Ectodermal cell (in vitro differentiated cells): Measurements from ENCODE around the gene GSDME.

Source experiments
- H3K27ac ChIP-seq: 2 replicates; pipeline ENCODE4 v1.7.0; 2013; ENCODE audit warnings: mild to moderate bottlenecking, low read depth, low read length; ENCODE audit not compliant: insufficient read depth, poor library complexity, severe bottlenecking
- H3K27me3 ChIP-seq: 2 replicates; pipeline ENCODE4 v1.7.0; 2013; ENCODE audit warnings: mild to moderate bottlenecking, low read length; ENCODE audit not compliant: insufficient read depth, control insufficient read depth, poor library complexity, severe bottlenecking
- H3K36me3 ChIP-seq: one replicate; pipeline ENCODE4 v1.7.0; 2013; ENCODE audit warnings: low read length; ENCODE audit not compliant: control insufficient read depth, insufficient read depth
- H3K4me1 ChIP-seq: one replicate; pipeline ENCODE4 v1.7.0; 2013; ENCODE audit warnings: low read length; ENCODE audit not compliant: control insufficient read depth, insufficient read depth
- H3K4me3 ChIP-seq: 2 replicates; pipeline ENCODE4 v1.7.0; 2013; ENCODE audit warnings: low read depth, low read length, control low read depth; ENCODE audit not compliant: insufficient read depth
- H3K9me3 ChIP-seq: 2 replicates; pipeline ENCODE4 v1.7.0; 2013; ENCODE audit warnings: mild to moderate bottlenecking, low read length, moderate library complexity; ENCODE audit not compliant: control insufficient read depth
- WGBS, 2 experiments: methylation state at CpG; one replicate each; pipeline ENCODE4 v1.1.7; 2013; ENCODE audit warnings: missing lambda C conversion rate in 2 of 2; 5-methylcytosine and 5-hydroxymethylcytosine counted together

Gene GSDME

DNA sequence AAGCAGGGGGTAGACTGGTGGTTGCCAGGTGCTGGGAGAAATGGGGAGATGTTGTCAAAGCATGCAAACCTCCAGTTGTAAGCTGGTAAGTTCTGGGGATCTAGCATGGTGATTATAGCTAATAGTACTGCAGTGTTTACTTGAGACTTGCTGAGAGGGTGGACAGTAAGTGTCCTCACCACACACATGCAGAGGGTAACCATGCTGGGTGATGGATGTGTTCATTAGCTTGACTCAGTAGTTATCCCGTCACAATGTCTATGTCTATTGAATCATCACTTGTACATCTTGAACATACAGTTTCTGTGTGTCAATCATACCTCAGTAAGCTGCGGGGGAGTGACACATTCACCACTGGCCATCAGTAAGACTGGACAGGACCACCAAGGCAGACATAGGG, 42.1 kb downstream of the GSDME start:
- Histone ChIP-seq H3K4me1 (no peaks in the 10 kb centered on the region), H3K4me3 (no peak overlapping the region), H3K9me3 (no peaks in the 10 kb centered on the region), H3K27ac (no peak overlapping the region), H3K27me3 (no peaks in the 10 kb centered on the region), H3K36me3 (no peaks in the 10 kb centered on the region)
- 94 to 100% methylated on average over 2 of the region's 2 CpGs for WGBS, 2 experiments

DNA sequence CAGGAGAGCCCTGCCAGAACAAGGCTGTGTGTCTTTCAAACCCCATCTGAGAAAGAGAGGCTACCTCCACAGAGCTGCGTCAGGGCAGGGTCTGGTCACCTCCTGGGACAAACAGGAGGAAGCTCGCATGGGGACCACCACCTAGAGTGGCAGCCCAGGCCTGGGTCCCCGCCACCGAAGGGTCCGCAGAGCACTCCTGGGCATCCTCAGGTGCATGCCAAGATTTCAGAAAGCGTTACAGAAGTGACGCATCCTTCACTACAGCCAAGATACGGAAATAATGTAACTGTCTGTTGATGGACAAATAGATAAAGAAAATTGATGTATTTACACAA, 42.6 kb downstream of the GSDME start:
- no peak overlapping the region for H3K4me3 ChIP-seq
- H3K27me3 ChIP-seq, result no peaks in the 10 kb centered on the region
- H3K4me1 ChIP-seq, result no peaks in the 10 kb centered on the region
- H3K27ac ChIP-seq, result no peak overlapping the region
- no peaks in the 10 kb centered on the region for H3K36me3 ChIP-seq
- H3K9me3 ChIP-seq, result no peaks in the 10 kb centered on the region
- WGBS, 2 experiments, result 94% methylated on average over 8 of the region's 8 CpGs

DNA sequence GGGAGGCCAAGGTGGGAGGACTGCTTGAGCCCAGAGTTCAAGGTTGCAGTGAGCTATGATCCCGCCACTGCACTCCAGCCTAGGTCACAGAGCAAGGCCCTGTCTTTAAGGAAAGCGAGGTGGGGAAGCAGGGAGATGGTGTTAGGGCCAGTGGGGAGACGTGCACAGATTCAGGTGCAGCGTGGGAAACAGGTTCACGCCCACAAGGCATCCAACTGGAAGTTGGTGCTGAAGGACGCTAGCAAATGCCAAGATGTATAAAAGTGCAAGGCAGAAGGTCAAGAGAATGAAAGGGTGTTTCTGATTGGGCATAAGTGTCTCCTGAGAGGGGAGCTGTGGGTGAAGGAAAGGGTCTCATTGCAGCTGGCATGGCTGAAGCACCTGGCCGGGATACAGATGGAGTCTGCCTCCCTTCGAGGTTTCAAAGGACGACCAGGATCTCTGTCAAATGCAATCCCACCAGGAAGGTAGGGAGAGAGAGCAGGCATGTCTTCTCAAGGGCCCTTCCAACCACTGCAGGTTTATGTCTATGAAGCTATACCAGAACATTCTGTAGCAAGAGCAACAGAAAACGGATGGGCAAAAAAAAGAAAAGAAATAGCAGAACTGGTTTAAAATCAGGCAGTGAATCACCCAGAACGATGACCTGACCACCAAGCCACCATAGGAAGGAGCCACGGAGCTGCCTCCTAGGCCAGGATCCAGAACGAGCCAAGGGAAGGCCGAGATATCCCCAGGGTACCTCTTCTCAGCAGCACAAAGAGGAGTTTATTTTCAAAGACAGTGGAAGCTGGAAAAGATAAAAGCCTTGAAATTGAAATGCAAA, 43.2 kb downstream of the GSDME start:
- Histone ChIP-seq H3K4me1 (no peaks in the 10 kb centered on the region), H3K4me3 (no peak overlapping the region), H3K27ac (no peak overlapping the region), H3K9me3 (no peaks in the 10 kb centered on the region), H3K27me3 (no peaks in the 10 kb centered on the region), H3K36me3 (no peaks in the 10 kb centered on the region)
- 90 to 92% methylated on average over 14 of the region's 14 CpGs for WGBS, 2 experiments

DNA sequence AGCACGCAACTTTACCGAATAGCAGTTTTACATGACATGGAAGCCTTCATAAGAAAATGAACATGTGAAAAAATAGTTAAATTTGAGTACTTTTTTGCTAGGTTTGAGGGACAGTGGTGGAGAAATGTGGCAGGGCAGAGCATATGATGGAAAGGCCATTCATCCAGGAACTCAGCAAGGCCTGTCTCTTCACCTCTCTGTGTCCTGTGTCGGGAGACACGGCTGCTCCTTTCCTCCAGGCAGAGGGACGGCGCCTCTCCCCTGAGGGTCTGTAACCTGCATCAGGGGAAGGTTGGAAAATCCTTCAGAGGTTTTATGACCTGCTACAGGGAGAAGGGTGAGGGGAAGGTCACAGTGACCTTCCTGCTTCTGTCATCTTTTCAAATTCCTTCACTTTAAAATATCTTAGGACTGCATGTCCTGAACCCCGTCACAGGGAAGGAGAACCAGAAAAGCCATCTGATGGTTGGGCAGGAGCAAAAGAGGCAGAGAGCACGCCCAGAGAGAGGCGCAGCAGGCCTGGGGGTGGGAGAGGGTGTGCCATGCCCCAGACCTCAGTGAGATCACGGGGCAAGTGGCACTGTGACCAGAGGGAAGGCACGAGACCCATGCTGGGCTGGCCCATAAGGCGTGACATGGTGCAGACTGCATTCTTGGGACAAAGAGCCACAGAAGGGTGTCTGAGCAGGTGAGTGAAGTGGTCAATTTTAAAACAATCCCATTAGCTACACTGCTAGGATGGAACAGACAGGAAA, 44.0 kb downstream of the GSDME start:
- Histone ChIP-seq H3K27ac (no peak overlapping the region), H3K9me3 (no peaks in the 10 kb centered on the region), H3K27me3 (no peaks in the 10 kb centered on the region), H3K4me1 (no peaks in the 10 kb centered on the region), H3K36me3 (no peaks in the 10 kb centered on the region), H3K4me3 (no peak overlapping the region)
- WGBS, 2 experiments, result 93 to 95% methylated on average over 12 of the region's 12 CpGs

DNA sequence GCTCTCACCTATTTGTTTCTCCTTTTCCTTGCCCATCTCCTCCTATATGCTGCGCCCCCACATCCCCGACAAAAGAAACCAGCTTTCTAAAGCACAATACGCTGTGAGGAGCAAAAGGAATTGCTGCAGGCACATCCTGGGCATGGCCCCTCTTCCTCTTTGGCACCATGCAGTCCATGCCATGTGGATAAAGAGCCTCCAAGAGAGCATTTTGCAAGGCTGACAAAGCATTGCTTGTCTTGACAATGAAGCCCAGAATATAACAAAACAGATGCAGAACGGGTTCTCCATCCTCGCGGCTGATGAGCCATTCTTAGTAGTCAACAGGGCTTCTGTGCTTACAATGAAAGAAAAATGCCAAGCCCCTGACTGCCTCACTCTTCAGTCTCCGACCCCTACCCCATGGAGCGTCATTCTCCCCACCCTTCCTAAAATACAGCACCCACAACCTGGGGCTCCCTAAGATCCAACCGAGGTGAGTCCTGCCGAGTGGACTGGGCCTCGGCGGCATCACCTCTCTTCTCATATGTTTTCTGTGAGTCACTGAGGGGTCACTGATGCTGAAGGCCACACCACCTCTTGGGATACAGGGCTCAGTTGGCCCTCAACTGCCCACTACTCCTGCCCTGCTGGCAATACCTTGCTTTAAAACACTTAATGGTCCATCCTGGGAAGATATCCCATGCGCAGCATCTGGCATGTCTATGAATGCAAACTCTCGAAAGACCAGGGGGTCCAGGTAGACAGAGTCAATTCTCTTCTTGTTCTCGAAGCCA, 47.5 kb downstream of the GSDME start:
- peaks cover 9% of the 10 kb centered on the region for H3K4me1 ChIP-seq
- no peak overlapping the region for H3K4me3 ChIP-seq
- 87 to 90% methylated on average over 15 of the region's 15 CpGs for WGBS, 2 experiments
- no peaks in the 10 kb centered on the region for H3K9me3 ChIP-seq
- H3K27me3 ChIP-seq, result no peaks in the 10 kb centered on the region
- H3K36me3 ChIP-seq, result no peaks in the 10 kb centered on the region
- H3K27ac ChIP-seq, result no peak overlapping the region

DNA sequence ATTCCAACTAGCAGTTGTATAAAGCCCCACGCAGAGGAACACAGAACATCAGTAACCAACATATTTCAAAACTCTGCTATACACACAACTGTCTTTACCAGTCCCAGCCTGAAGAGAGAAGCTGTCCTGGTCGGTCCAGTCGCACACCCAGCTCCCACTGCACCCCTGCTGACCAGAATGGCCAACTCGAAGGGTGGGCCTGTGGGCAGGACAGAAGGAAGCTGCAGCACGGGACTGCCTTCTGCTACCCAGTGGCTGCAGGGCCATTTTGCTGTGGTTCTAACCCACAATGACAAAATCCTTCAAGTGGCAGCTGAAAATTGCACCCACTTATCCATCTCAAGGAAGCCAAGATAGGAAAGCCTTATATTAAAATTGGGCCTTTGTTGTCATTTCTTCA, 48.2 kb downstream of the GSDME start:
- 88 to 93% methylated on average over 5 of the region's 5 CpGs for WGBS, 2 experiments
- no peaks in the 10 kb centered on the region for H3K9me3 ChIP-seq

DNA sequence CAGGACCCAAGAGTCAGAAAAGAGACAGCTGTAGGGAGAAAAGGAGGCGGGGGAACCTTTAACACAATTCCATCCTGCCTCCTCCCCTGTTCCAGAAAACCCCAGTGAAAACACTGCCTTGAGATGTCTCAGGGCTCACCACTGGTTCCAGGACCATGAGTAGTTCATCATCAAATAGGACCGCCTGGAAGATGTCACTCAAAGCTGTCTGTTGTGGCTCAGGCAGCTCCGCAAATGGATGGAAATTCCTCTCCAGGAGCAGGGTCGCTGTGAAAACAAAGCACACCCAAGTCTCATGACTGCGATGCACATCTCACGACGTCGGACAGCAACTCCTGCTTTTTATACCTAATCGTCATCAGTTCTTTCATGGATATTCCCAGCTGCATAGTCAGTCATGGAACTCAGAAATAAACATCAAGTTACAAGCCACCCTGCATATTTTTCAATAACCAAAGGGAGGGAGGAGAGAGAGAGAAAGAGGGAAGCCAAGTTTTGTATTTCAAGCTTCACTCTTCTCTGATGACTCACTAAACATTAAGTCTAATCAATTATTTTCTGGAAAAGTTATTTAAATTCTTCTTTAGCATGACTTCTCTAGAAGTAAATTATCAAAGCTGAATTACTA, 49.2 kb downstream of the GSDME start:
- 90 to 95% methylated on average over 9 of the region's 9 CpGs for WGBS, 2 experiments
- Histone ChIP-seq H3K4me3 (no peak overlapping the region), H3K9me3 (no peaks in the 10 kb centered on the region), H3K4me1 (peaks cover 9% of the 10 kb centered on the region), H3K36me3 (no peaks in the 10 kb centered on the region), H3K27me3 (no peaks in the 10 kb centered on the region), H3K27ac (no peak overlapping the region)

More for the DNA sequence above, 48.2 kb downstream of the GSDME start:
- Histone ChIP-seq H3K4me3 (no peak overlapping the region), H3K27me3 (no peaks in the 10 kb centered on the region), H3K27ac (no peak overlapping the region), H3K36me3 (no peaks in the 10 kb centered on the region), H3K4me1 (peaks cover 9% of the 10 kb centered on the region)

DNA sequence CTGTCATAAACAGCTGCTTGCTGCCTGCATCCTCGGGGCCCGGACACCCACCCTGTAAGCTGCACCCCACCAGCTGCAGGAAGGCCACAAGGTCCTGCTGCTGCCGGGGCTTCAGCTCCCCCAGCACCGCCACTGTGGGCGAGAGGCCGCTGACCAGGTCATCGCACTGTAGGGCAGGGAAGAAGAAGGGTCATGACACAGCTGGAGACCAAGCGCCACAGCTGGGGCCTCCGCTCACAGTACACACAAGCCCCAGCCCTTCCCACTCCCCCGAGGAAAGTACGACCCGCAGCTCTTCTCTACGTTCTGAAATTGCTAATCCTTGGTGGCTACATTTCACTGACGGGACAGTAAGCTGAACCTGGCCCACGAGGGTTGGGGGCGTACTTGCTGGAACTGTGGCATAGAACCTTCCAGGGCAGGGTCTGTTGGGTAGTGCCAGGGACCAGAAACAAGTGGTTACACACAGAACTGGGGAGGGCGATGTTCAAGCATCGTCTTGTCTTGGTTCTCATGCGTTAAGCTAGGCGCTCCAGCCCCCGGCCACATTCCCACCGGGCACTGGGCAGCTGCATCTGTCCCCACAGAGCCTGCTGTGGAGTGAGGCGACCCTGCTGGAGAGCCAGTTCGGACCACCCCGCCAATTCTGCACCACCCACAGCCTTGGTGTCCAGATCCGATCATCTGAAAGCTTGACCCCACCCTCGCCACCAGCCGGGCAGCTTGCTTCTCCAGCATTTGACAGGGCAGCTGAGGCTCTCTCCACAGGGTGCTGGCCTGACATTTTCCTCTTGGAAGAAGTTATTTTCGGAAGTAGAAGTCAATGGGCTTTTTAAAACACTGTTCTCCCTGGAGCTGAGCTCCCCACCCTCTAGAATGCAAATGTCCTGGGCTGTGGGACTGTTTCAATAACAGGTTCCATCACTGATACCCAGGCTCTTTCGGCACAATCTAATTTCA, 50.8 kb downstream of the GSDME start:
- 90 to 91% methylated on average over 30 of the region's 30 CpGs for WGBS, 2 experiments
- Histone ChIP-seq H3K9me3 (no peaks in the 10 kb centered on the region), H3K4me1 (peaks cover 9% of the 10 kb centered on the region), H3K36me3 (no peaks in the 10 kb centered on the region), H3K27ac (no peak overlapping the region), H3K27me3 (no peaks in the 10 kb centered on the region), H3K4me3 (no peak overlapping the region)

DNA sequence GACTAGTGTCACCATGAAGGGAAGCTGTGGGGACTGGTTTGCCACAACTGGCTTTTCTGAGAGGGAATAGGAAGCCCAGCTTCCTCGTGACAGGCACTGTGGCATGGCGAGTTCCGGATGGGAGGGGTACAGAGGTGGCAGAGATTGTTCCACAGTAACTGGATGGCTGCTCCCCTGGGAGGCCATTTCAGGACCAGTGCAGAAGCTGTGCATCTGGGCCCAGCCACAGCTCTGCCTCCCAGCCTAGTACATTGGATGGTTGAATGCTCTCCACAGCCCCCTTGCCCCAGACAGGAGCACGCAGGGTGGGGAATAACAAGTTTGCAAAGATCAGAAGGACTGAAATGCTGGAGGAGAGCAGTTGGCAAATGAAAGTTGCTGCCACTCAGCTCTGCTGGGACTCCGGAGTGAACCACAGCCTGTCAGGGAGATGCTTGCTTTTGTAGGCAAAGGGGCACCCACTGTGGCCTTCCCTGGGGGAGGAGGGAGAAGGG, 51.8 kb downstream of the GSDME start:
- 92 to 93% methylated on average over 5 of the region's 5 CpGs for WGBS, 2 experiments
- Histone ChIP-seq H3K9me3 (no peaks in the 10 kb centered on the region), H3K4me1 (peaks cover 17% of the 10 kb centered on the region), H3K27me3 (no peaks in the 10 kb centered on the region), H3K27ac (no peak overlapping the region), H3K4me3 (no peak overlapping the region), H3K36me3 (no peaks in the 10 kb centered on the region)
